Colon (tissue), 2 donors: Measurements from ENCODE around the gene EP300.
"Not testable (repeated sequence)": the region's sequence is repeated elsewhere in the genome, so short reads cannot be mapped to it uniquely, and the experiment has no call there.

Experiments
- FAIRE-seq: peaks from 2 replicates; lab custom pipeline; 2012; peaks lifted over from hg19 to GRCh38; lab: Jason Lieb, UNC
- donor health status: control.
- donor health status: control.

EP300 gene

GRCh38 chr22:41085842-41086241, 6.5 kb upstream of the EP300 start:
- no peak for FAIRE-seq

- FAIRE-seq, result peak; percentile 36
Observed at GRCh38 chr22:41091132-41092022, 1.0 kb upstream of the EP300 start.

- no peak for FAIRE-seq
Observed at GRCh38 chr22:41092847-41093411, 537 bp downstream of the EP300 start.

GRCh38 chr22:41094041-41094593, 1.7 kb downstream of the EP300 start:
- FAIRE-seq, result no peak

GRCh38 chr22:41096391-41096790, 4.0 kb downstream of the EP300 start:
- no peak for FAIRE-seq

- FAIRE-seq, result no peak
Observed at GRCh38 chr22:41096841-41097240, 4.4 kb downstream of the EP300 start.

- no peak for FAIRE-seq
Observed at GRCh38 chr22:41099036-41099435, 6.6 kb downstream of the EP300 start.

- no peak for FAIRE-seq
Observed at GRCh38 chr22:41106122-41106968, 14.0 kb downstream of the EP300 start.

- FAIRE-seq, result not testable (repeated sequence)
Observed at GRCh38 chr22:41106969-41107325, 14.6 kb downstream of the EP300 start.

GRCh38 chr22:41110968-41111367, 18.6 kb downstream of the EP300 start:
- FAIRE-seq, result no peak

- no peak for FAIRE-seq
Observed at GRCh38 chr22:41116342-41116741, 23.9 kb downstream of the EP300 start.

- FAIRE-seq, result no peak
Observed at GRCh38 chr22:41117127-41117965, 25.0 kb downstream of the EP300 start.

- no peak for FAIRE-seq
Observed at GRCh38 chr22:41123151-41123550, 30.8 kb downstream of the EP300 start.

- FAIRE-seq, result no peak
Observed at GRCh38 chr22:41124086-41124485, 31.7 kb downstream of the EP300 start.

GRCh38 chr22:41127451-41127850, 35.1 kb downstream of the EP300 start:
- FAIRE-seq, result no peak

- FAIRE-seq, result no peak
Observed at GRCh38 chr22:41128606-41129005, 36.2 kb downstream of the EP300 start.

- no peak for FAIRE-seq
Observed at GRCh38 chr22:41132550-41132949, 40.2 kb downstream of the EP300 start.

- FAIRE-seq, result no peak
Observed at GRCh38 chr22:41140365-41140957, 48.1 kb downstream of the EP300 start.

- FAIRE-seq, result not testable (repeated sequence)
Observed at GRCh38 chr22:41145921-41146320, 53.5 kb downstream of the EP300 start.

GRCh38 chr22:41146573-41146972, 54.2 kb downstream of the EP300 start:
- no peak for FAIRE-seq

GRCh38 chr22:41147722-41148121, 55.3 kb downstream of the EP300 start:
- no peak for FAIRE-seq
